Measurements from ENCODE around the gene CFAP57. TPM values are rescaled to one million over a fixed set of nuclear protein-coding genes. Genes with fewer than 3 reads are reported as not detected.

CFAP57 gene
- total RNA-seq, 1 experiment from 2014 or later = 0.23 TPM

DNA sequence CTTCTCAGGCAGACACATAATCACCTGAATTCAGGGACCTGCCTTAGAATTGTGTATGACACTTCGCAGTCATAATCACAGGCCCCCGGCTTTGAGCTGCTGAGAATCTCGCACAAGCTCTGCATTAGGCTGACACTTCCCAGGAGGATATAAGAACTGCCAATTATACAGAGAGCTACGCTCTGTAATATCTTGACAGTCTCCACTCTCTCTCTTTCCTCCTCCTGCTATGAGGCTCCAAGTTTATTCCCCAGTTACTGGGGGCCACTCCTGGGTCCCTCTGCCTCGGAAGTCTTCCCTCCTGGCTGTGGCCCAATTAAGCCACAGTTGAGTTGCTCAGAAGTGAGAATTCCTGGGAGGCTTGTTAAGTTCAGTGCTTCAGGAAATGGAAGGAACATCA is 42.7 kb upstream of the CFAP57 start:
- ChIA-PET POLR2A (no interaction called here), CTCF (no interaction called here)
- H3K27me3 ChIP-seq (replicated peaks; ENCODE audit: control insufficient read depth, insufficient read depth, low read length) = no peaks in the 10 kb centered on the region
- peaks cover 5% of the 10 kb centered on the region; the same call in 1 of the 2 replicates for H3K9me3 ChIP-seq
- peaks cover 9% of the 10 kb centered on the region for H3K9me3 Mint-ChIP-seq (ENCODE audit: unreplicated experiment)
- no peak overlapping the region for H3K4me3 ChIP-seq (ENCODE audit: low read depth, low read length)
- H3K4me1 ChIP-seq = peaks cover 8% of the 10 kb centered on the region
- no peaks in the 10 kb centered on the region for H3K27me3 Mint-ChIP-seq (ENCODE audit: insufficient read depth, unreplicated experiment)
- H3K27ac Mint-ChIP-seq (ENCODE audit: unreplicated experiment) = no peak overlapping the region
- no peak for TF ChIP-seq CTCF (IDR thresholded peaks at IDR 0.05; ENCODE audit: insufficient read depth in 1 of 2, low read depth in 1 of 2, low read length in 1 of 2, severe bottlenecking in 1 of 2, unreplicated experiment in 1 of 2)
- no peak for DNase-seq
- peaks cover 9% of the 10 kb centered on the region for H3K4me1 Mint-ChIP-seq (ENCODE audit: low read depth, unreplicated experiment)
- H3K36me3 ChIP-seq (ENCODE audit: control insufficient read depth, insufficient read depth, low read length) = no peaks in the 10 kb centered on the region
- no TSS peak for BruUV-seq (replicated peaks)
- intact Hi-C loops (cut with micrococcal nuclease; ENCODE audit: unreplicated experiment) = no loop called here
- H3K4me3 Mint-ChIP-seq (ENCODE audit: unreplicated experiment) = no peak overlapping the region
- no peaks in the 10 kb centered on the region for H3K36me3 Mint-ChIP-seq (ENCODE audit: insufficient read depth, unreplicated experiment)

DNA sequence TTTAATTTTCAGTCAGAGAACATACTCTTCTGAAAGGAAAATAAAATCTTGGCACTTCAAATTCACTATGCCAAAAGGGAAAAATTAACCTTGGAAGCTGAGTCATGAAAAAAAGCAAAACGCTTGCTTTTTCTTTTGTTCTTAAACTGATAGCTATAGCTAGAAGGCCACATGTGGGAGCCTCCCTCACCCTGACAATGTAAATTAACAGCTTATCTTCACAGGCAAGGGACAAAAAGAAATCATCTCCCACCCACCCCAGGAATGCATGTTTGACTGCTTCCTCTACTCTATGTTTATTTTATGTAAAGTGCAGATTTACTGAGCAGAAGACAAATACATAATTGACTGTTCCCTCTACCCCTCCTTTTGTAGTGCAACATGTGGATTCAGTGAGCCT is 38.1 kb upstream of the CFAP57 start:
- Histone ChIP-seq H3K9me3 (peaks cover 11% of the 10 kb centered on the region; the same call in 1 of the 2 replicates), H3K27me3 (replicated peaks; ENCODE audit: control insufficient read depth, insufficient read depth, low read length) (no peaks in the 10 kb centered on the region), H3K36me3 (ENCODE audit: control insufficient read depth, insufficient read depth, low read length) (no peaks in the 10 kb centered on the region), H3K4me1 (peaks cover 9% of the 10 kb centered on the region), H3K4me3 (ENCODE audit: low read depth, low read length) (no peak overlapping the region)
- peak in 1 of 2 experiments; percentile 47 for DNase-seq
- H3K36me3 Mint-ChIP-seq (ENCODE audit: insufficient read depth, unreplicated experiment) = no peaks in the 10 kb centered on the region
- POLR2A ChIA-PET = interaction anchor here (0.6 kb wide), 1 partner anchor 224 kb away, joined by 4 read pairs; no protein-coding TSS in a partner anchor
- CTCF ChIA-PET = no interaction called here
- intact Hi-C loops (cut with micrococcal nuclease; ENCODE audit: unreplicated experiment) = loop anchor here (2.0 kb wide), 1 partner anchor 13 kb away; no protein-coding TSS in a partner anchor
- no TSS peak for BruUV-seq (replicated peaks)
- TF ChIP-seq CTCF (IDR thresholded peaks at IDR 0.05; ENCODE audit: insufficient read depth in 1 of 2, low read depth in 1 of 2, low read length in 1 of 2, severe bottlenecking in 1 of 2, unreplicated experiment in 1 of 2) = no peak
- no peaks in the 10 kb centered on the region for H3K27me3 Mint-ChIP-seq (ENCODE audit: insufficient read depth, unreplicated experiment)
- H3K4me1 Mint-ChIP-seq (ENCODE audit: low read depth, unreplicated experiment) = peaks cover 10% of the 10 kb centered on the region
- peaks cover 9% of the 10 kb centered on the region for H3K9me3 Mint-ChIP-seq (ENCODE audit: unreplicated experiment)
- no peak overlapping the region for H3K4me3 Mint-ChIP-seq (ENCODE audit: unreplicated experiment)
- no peak overlapping the region for H3K27ac Mint-ChIP-seq (ENCODE audit: unreplicated experiment)

DNA sequence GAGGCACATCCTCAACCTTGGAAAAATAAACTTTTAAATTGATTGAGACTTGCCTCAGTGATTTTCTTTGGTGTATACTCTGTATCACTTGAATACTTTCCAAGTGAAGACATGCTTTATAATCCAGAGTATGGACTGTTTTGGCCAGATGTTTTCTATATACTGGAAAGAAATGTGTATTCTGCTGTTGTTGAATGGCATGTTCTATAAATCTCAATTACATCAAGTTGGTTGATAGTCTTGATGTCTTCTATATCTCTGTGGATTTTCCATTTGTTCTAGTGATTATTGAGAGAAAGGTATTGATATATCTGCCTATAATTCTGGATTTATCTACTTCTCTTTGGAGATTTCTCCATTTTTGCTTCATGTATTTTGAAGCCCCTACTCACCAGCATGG is 37.5 kb upstream of the CFAP57 start:
- no peak for DNase-seq
- H3K4me3 Mint-ChIP-seq (ENCODE audit: unreplicated experiment) = no peak overlapping the region
- no peak overlapping the region for H3K27ac Mint-ChIP-seq (ENCODE audit: unreplicated experiment)
- H3K4me1 Mint-ChIP-seq (ENCODE audit: low read depth, unreplicated experiment) = peaks cover 10% of the 10 kb centered on the region
- POLR2A ChIA-PET = no interaction called here
- Histone ChIP-seq H3K27me3 (replicated peaks; ENCODE audit: control insufficient read depth, insufficient read depth, low read length) (no peaks in the 10 kb centered on the region), H3K4me1 (peaks cover 9% of the 10 kb centered on the region), H3K36me3 (ENCODE audit: control insufficient read depth, insufficient read depth, low read length) (no peaks in the 10 kb centered on the region), H3K9me3 (peaks cover 11% of the 10 kb centered on the region; the same call in 1 of the 2 replicates), H3K4me3 (ENCODE audit: low read depth, low read length) (no peak overlapping the region)
- H3K9me3 Mint-ChIP-seq (ENCODE audit: unreplicated experiment) = peaks cover 9% of the 10 kb centered on the region
- no peak for TF ChIP-seq CTCF (IDR thresholded peaks at IDR 0.05; ENCODE audit: insufficient read depth in 1 of 2, low read depth in 1 of 2, low read length in 1 of 2, severe bottlenecking in 1 of 2, unreplicated experiment in 1 of 2)
- no TSS peak for BruUV-seq (replicated peaks)
- no peaks in the 10 kb centered on the region for H3K27me3 Mint-ChIP-seq (ENCODE audit: insufficient read depth, unreplicated experiment)
- CTCF ChIA-PET = no interaction called here
- intact Hi-C loops (cut with micrococcal nuclease; ENCODE audit: unreplicated experiment) = loop anchor here (2.0 kb wide), 1 partner anchor 14 kb away; no protein-coding TSS in a partner anchor
- H3K36me3 Mint-ChIP-seq (ENCODE audit: insufficient read depth, unreplicated experiment) = no peaks in the 10 kb centered on the region
